GM21825 (cell line): ENCODE results near the gene TRIM24.

Source experiments
- ATAC-seq: cut with Tn5 transposase; IDR thresholded peaks from one replicate; pipeline ENCODE4 v1.9.1; 2021; ENCODE audit warnings: mild to moderate bottlenecking, moderate library complexity; ENCODE audit not compliant: unreplicated experiment

The TRIM24 gene

DNA sequence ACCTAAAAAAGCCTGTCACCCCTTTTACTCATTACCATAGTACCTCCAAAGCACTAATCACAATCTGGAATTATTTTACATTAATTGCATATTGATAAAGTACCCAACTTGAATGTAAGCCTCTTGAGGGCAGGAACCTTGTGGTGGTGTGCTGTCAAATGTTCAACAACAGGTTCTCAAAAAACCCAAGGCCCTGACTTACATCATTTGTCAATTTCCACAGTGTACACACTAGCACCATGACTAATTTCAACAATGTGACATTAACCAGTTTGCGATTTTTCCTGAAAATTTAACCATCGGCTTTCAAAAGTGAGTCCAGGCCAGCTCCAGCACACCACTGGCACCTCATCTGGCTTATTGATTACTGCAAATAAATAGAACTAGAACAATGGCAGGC, 153.6 kb downstream of the TRIM24 start:
- ATAC-seq, result no peak

DNA sequence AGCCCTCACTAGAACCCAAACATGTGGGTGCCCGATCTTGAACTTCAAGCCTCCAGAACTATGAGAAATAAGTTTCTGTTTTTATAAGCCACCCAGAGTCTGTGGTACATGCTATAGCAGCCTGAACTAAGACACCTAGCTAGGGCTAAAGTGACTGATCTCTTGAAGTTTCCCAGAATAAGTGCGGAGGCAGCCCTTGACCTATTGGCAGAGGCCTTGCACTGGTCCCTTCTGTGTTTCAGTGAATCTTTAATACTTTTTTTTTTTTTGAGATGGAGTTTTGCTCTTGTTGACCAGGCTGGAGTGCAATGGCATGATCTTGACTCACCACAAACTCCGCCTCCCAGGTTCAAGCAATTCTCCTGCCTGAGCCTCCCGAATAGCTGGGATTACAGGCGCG, 156.0 kb downstream of the TRIM24 start:
- ATAC-seq, result no peak

DNA sequence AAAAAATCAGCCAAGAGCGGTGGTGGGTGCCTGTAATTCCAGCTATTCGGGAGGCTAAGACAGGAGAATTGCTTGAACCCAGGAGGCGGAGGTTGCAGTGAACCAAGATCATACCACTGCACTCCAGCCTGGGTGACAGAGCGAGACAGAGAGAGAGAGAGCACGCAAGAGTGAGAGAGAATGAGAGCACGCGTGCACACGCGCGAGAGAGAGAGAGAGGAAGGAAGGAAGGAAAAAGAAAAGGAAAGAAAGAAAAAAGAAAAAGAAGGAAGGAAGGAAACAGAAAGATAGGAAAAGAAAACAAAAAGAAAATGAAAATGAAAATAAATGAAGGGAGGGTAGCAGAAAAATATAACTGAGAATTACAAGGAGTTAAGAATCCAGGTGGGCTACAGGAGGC, 158.4 kb downstream of the TRIM24 start:
- ATAC-seq, result no peak

DNA sequence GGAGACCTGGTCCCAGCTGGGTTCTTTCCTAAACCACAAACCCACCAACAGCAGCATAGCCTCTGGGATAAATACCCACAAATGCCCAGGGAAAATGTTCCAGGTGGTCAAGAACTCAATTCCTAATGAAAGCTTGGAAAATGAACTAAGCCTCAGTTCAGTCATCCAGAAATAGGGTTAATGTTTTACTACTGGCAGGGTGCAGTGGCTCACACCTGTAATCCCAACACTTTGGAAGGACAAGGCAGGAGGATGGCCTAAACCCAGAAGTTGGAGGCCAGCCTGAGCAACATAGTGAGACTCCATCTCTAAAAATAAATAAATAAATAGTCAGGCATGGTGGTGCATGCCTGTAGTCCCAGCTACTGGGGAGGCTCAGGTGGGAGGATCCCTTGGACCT, 158.9 kb downstream of the TRIM24 start:
- ATAC-seq, result no peak

DNA sequence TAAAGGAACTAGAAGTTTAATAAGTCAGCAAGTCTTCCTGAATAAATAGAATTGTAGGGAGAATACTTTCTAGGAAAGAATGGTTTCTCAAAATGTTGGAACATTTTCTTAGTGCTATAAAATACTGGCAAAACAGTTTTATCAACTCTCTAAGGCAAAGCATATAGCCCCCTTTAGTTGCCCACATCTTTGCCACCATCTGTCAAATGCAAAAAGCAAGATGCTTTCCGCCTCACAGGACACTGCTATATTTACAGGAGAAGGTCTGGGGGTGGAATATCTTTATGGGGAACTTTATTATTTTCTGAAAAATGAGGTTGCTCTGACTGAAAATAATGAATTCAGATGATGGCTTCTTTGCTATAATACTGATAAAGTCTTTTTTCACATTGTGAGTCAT, 162.8 kb downstream of the TRIM24 start:
- no peak for ATAC-seq

DNA sequence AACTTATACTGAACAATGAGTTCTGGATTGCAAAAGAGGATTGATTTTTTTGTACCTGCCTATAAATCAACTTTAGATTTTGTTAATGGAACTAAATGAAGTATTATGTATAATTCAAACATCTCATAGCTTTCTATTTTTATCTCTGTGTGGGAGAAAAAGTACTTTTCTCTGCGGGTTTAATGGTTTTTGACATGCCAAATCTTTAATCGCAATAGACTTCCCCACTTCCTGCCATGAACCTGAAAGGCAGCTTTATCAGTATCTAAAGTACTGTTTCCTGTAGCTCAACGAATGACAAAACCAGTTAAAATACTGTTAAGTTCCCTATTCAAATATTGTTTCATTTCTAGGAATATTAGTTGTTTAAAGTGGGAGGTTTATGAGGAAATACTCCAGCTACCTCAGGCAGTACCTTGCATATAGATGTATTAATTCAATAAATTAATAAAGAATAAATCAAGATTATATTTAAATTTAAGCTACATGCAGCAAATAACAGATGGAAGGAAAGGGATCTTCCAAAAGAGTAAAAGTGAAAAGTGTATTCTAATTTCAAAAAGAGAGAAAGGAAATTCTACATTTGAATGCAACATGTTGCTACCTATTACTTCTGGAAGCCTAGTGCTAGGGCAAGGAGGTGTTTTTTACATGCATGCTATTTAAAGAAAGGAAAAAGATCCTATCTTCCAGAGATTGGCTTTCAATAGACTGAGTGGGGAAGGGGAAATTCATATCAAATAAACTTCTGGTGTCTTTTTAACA, 165.2 kb downstream of the TRIM24 start:
- ATAC-seq, result no peak

DNA sequence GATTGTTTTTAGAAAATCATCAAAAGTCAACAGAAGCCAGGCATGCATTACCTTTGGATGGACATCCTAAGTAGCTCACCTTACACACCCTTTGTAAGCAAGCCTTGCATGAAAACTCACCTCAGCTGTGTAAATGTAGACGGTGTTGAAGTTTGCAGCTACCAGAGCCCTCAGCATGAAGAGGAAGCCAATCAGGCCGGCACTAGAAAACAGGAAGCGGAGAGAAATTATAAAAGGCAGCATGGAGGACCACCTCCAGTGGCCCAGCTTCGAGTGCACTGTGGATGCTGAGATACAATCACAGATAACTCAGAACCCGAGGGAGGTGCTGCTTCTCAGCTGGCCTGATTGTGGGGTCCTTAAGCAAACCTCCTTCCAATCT, 165.8 kb downstream of the TRIM24 start:
- ATAC-seq, result no peak

DNA sequence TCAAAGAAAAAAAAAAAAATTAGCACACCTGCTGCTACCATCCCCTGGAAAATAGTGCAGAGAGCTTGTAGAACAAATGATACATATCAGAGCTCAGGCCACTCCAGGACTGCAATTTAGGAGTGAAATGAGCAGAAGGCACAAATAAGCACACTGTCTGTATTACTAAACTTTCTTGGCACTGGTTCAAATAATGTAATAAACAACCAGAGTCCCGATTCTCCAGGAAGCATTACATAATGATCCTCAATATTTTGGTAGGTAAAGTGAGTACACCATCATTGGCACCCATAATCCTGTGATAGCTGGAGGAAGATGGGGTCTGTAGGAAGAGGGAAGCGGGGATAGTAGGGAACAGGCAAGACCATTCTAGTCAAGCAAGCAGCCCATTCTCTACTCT, 166.8 kb downstream of the TRIM24 start:
- ATAC-seq, result no peak

DNA sequence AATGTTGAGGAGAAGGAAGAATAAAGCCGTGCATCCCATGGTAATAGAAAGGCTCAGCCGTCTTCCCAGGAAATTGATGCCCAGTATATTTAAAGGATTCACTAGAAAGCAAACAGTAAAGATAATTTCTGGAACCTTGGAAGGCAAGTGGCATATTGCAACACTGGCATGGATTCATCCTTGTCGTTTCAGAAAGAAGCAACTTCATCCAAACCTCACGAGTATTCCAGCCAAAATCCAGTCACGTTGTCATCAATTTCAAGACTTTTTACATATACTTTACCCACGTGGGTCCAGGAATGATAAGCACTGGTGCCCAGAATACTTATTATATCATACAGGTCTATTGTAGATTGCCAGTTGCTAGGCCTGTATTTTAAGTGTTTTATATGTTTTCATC, 167.3 kb downstream of the TRIM24 start:
- no peak for ATAC-seq

DNA sequence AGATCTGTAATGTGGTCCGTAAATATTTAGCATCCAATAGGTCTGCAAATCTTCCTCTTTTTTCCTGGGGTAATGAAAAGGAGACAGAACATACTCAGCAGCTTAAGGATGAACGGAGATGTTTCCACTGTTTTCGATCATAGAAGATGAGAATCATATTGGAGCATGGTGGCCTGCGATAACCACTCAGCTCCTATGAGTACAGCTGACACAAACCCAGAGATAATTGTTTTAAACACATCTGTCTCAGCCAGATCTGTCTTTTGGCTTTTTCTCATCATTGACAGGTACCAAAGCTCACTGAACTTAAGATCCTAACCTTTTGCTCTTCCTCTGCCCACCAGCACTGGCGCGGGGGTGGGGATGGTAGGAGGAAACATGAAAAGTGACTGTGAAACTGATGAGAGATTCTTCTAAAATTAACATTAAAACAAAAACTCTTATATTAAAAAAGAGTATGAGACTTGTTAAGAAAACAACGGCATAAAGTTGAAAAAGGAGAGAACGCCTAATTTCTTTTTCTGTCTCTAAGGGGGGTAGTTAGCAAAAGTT, 170.1 kb downstream of the TRIM24 start:
- no peak for ATAC-seq

DNA sequence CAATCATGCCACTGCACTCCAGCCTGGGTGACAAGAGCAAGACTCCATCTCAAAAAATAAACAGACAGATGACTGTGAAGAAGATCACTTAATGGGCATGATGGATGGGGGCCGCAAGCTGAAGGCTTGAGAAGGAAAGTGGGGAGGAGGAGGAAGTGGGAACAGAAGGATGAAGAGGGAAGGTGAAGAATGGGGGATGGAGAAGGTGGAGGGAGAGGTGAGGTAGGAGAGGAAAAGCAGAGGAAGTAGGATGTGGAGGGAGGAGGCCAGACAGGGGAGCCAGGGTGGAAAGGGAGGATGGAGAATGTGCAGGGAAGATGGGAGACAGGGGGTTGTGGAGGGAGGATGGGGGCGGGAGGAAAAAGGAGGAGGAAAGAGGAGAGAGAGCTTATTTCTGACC, 172.3 kb downstream of the TRIM24 start:
- ATAC-seq, result no peak

DNA sequence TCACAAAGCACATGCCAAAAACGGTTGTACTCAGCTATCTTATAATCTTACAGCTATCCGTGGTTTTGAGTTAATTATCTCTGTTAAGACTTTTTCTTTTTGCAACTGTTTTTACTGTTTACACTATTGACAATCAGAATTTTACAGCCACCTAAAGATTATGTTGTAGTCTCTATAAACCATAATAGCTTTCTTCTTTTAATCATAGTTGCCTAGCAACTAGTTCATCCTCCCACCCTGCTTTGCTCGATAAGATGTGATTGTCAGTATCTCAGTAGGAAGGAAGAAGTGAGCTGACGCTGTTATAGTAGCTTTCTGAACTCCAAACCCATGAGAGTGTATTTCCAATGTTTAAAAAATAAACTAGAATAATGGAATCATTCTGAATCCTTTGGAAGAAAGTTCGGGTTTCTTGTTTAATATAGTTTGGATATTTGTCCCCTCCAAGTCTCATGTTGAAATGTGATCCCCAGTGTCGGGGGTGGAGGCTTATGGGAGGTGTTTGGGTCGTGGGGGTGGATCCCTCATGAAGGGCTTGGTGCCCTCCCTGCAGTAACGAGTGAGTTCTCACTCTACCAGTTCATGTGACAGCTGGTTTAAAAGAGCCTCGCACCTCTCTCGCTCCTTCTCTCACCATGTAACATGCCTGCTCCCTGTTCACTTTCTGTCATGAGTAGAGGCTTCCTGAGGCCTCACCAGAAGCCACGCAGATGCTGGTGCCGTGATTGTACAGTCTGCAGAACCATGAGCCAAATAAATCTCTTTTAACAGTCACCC, 173.0 kb downstream of the TRIM24 start:
- no peak for ATAC-seq
